HG02678 (cell line): ENCODE data around the gene FOXJ3.

ENCODE experiments used
- ATAC-seq: cut with Tn5 transposase; IDR thresholded peaks from one replicate; pipeline ENCODE4 v1.9.1; 2021; ENCODE audit warnings: mild to moderate bottlenecking, moderate library complexity; ENCODE audit not compliant: unreplicated experiment

FOXJ3 gene

GRCh38 chr1:42311897-42312296, 23.1 kb downstream of the FOXJ3 start:
- no peak for ATAC-seq

- ATAC-seq = no peak
Observed at GRCh38 chr1:42311138-42311537, 23.9 kb downstream of the FOXJ3 start.

GRCh38 chr1:42306977-42307376, 28.1 kb downstream of the FOXJ3 start:
- ATAC-seq = no peak

GRCh38 chr1:42305639-42306038, 29.4 kb downstream of the FOXJ3 start:
- no peak for ATAC-seq

- no peak for ATAC-seq
Observed at GRCh38 chr1:42302034-42302433, 33.0 kb downstream of the FOXJ3 start.

- no peak for ATAC-seq
Observed at GRCh38 chr1:42298520-42298919, 36.5 kb downstream of the FOXJ3 start.

GRCh38 chr1:42295816-42296215, 39.2 kb downstream of the FOXJ3 start:
- ATAC-seq = no peak

- ATAC-seq = no peak
Observed at GRCh38 chr1:42290130-42290529, 44.9 kb downstream of the FOXJ3 start.

GRCh38 chr1:42288311-42288985, 46.6 kb downstream of the FOXJ3 start:
- no peak for ATAC-seq

- ATAC-seq = no peak
Observed at GRCh38 chr1:42282867-42283583, 52.0 kb downstream of the FOXJ3 start.

- ATAC-seq = no peak
Observed at GRCh38 chr1:42282024-42282579, 52.9 kb downstream of the FOXJ3 start.

- no peak for ATAC-seq
Observed at GRCh38 chr1:42280821-42281220, 54.2 kb downstream of the FOXJ3 start.

- no peak for ATAC-seq
Observed at GRCh38 chr1:42279055-42279454, 56.0 kb downstream of the FOXJ3 start.

- no peak for ATAC-seq
Observed at GRCh38 chr1:42272920-42273319, 62.1 kb downstream of the FOXJ3 start.

- ATAC-seq = no peak
Observed at GRCh38 chr1:42267904-42268303, 67.1 kb downstream of the FOXJ3 start.

GRCh38 chr1:42266253-42267135, 68.5 kb downstream of the FOXJ3 start:
- ATAC-seq = no peak

GRCh38 chr1:42264511-42265190, 70.4 kb downstream of the FOXJ3 start:
- ATAC-seq = no peak

GRCh38 chr1:42263019-42263418, 72.0 kb downstream of the FOXJ3 start:
- ATAC-seq = no peak

GRCh38 chr1:42260376-42261070, 74.5 kb downstream of the FOXJ3 start:
- ATAC-seq = no peak

- ATAC-seq = no peak
Observed at GRCh38 chr1:42259739-42260064, 75.3 kb downstream of the FOXJ3 start.
